ENCODE data around the gene TIMM9.
"Not testable (repeated sequence)": the region's sequence is repeated elsewhere in the genome, so short reads cannot be mapped to it uniquely, and the experiment has no call there.

TIMM9 gene

DNA sequence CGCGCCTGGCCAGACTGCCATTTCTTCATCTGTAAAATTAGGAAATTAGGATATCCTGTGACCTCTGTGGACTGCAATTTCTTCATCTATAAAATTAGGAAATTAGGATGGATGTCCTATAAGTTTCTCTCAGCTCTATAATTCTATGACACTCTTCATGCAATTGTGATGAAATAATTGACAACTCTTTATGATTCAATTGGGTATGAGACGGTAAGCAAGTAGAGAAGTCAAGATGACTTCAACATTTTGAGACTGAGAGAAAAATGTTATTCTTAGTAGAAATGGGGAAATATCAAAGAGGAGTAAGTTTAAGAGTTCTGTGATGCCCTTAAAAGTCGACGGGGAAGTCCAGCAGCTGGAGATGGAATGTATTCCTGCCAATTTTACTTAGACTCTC is 12.1 kb upstream of the TIMM9 start:
- no peaks in the 10 kb centered on the region for H3K4me1 ChIP-seq (ENCODE audit: control insufficient read depth, insufficient read depth, low read length)
- no peaks in the 10 kb centered on the region for H3K9me3 ChIP-seq (replicated peaks; ENCODE audit: low read length)
- peaks cover 31% of the 10 kb centered on the region for H3K36me3 ChIP-seq (ENCODE audit: insufficient read depth, low read length)
- no peak overlapping the region for H3K4me2 ChIP-seq (ENCODE audit: low read length)
- no peak overlapping the region for H3K9ac ChIP-seq (ENCODE audit: low read depth, low read length)
- no peaks in the 10 kb centered on the region for H3K27me3 ChIP-seq (ENCODE audit: control insufficient read depth, insufficient read depth, low read length)
- H3K4me3 ChIP-seq (ENCODE audit: low read length) = no peak overlapping the region

DNA sequence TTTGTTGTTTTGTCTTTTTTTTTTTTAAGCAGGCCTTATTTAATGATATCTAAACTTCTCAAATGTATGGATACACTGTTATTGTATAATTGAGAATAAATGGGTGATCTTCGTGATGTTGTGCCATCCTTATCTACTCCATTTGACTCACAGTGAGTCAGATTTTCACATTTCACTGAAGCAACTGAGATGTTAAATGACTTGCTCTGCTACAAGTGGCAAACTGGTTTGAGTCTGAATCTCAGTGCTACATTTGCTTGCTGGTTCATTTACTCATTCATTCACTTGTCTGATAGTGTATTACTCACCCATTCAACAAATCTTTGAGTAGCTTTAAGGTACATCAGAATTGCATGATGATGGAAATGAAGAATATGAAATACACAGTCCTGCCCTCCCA is 2.8 kb upstream of the TIMM9 start:
- H3K4me3 ChIP-seq (ENCODE audit: low read length) = no peak overlapping the region
- H3K9ac ChIP-seq (ENCODE audit: low read depth, low read length) = no peak overlapping the region
- peak overlapping the region; percentile 83 for H3K4me2 ChIP-seq (ENCODE audit: low read length)
- peaks cover 21% of the 10 kb centered on the region for H3K4me1 ChIP-seq (ENCODE audit: control insufficient read depth, insufficient read depth, low read length)
- no peaks in the 10 kb centered on the region for H3K9me3 ChIP-seq (replicated peaks; ENCODE audit: low read length)
- no peaks in the 10 kb centered on the region for H3K27me3 ChIP-seq (ENCODE audit: control insufficient read depth, insufficient read depth, low read length)
- peaks cover 24% of the 10 kb centered on the region for H3K36me3 ChIP-seq (ENCODE audit: insufficient read depth, low read length)

- peak overlapping the region; percentile 96 for H3K9ac ChIP-seq (ENCODE audit: low read depth, low read length)
- H3K27me3 ChIP-seq (ENCODE audit: control insufficient read depth, insufficient read depth, low read length) = no peaks in the 10 kb centered on the region
- H3K4me2 ChIP-seq (ENCODE audit: low read length) = peak overlapping the region; percentile 83
- peaks cover 21% of the 10 kb centered on the region for H3K4me1 ChIP-seq (ENCODE audit: control insufficient read depth, insufficient read depth, low read length)
- H3K9me3 ChIP-seq (replicated peaks; ENCODE audit: low read length) = no peaks in the 10 kb centered on the region
- H3K4me3 ChIP-seq (ENCODE audit: low read length) = peak overlapping the region; percentile 93
- H3K36me3 ChIP-seq (ENCODE audit: insufficient read depth, low read length) = peaks cover 4% of the 10 kb centered on the region
Measured at GRCh38 chr14:58428118-58428683, 870 bp upstream of the TIMM9 start.

DNA sequence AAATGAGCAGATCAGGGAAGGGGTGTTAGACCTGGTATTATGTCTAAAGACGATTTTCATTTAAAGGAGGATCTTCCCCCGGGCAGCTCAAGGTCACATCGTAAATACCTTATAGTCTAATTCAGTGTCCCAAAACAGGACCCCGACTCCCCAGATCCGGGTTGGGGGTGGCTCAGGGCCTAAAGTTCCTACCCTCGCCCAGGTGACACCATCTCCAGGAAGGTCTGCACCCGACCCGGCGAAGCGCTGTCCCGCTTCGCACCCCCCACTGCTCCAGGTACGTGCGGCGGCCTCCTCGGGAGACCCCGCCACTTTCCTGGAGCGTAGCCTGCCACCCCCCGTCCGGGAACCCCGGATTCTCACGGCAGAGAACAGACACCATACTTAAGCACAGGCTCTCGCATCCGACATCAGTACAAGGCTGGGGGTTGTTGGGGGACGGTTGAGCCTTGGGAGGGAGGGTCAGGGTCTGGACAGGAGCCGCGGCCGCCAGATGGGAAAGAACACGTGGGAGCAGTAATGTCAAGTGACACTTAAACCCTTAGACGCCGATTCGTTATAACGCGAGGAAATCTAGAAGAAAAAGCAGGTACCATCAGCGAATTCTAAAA is 556 bp downstream of the TIMM9 start:
- Histone ChIP-seq H3K36me3 (ENCODE audit: insufficient read depth, low read length) (peaks cover 2% of the 10 kb centered on the region), H3K4me1 (ENCODE audit: control insufficient read depth, insufficient read depth, low read length) (peaks cover 21% of the 10 kb centered on the region), H3K4me2 (ENCODE audit: low read length) (peak overlapping the region; percentile 84), H3K27me3 (ENCODE audit: control insufficient read depth, insufficient read depth, low read length) (no peaks in the 10 kb centered on the region), H3K9me3 (replicated peaks; ENCODE audit: low read length) (no peaks in the 10 kb centered on the region), H3K9ac (ENCODE audit: low read depth, low read length) (peak overlapping the region; percentile 96), H3K4me3 (ENCODE audit: low read length) (peak overlapping the region; percentile 93)

DNA sequence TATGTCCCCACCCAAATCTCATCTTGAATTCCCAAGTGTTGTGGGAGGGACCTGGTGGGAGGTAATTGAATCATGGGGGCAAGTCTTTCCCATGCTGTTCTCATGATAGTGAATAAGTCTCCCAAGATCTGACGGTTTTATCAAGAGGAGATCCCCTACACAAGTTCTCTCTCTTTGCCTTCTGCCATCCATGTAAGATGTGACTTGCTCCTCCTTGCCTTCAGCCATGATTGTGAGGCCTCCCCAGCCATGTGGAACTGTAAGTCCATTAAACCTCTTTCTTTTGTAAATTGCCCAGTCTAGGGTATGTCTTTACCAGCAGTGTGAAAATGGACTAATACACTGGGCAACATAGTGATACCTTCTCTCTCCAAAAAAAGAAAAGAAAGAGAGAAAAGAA is 10.4 kb downstream of the TIMM9 start:
- H3K9ac ChIP-seq (ENCODE audit: low read depth, low read length) = not testable (repeated sequence)
- peaks cover 38% of the 10 kb centered on the region for H3K36me3 ChIP-seq (ENCODE audit: insufficient read depth, low read length)

GRCh38 chr14:58415636-58416547 is 11.4 kb downstream of the TIMM9 start:
- no peak overlapping the region for H3K9ac ChIP-seq (ENCODE audit: low read depth, low read length)
- peaks cover 34% of the 10 kb centered on the region for H3K36me3 ChIP-seq (ENCODE audit: insufficient read depth, low read length)
- H3K4me3 ChIP-seq (ENCODE audit: low read length) = no peak overlapping the region
- H3K9me3 ChIP-seq (replicated peaks; ENCODE audit: low read length) = no peaks in the 10 kb centered on the region
- no peaks in the 10 kb centered on the region for H3K27me3 ChIP-seq (ENCODE audit: control insufficient read depth, insufficient read depth, low read length)
- H3K4me1 ChIP-seq (ENCODE audit: control insufficient read depth, insufficient read depth, low read length) = no peaks in the 10 kb centered on the region
- H3K4me2 ChIP-seq (ENCODE audit: low read length) = no peak overlapping the region

More for the DNA sequence above, 10.4 kb downstream of the TIMM9 start:
- not testable (repeated sequence) for H3K4me1 ChIP-seq (ENCODE audit: control insufficient read depth, insufficient read depth, low read length); H3K9me3 ChIP-seq (replicated peaks; ENCODE audit: low read length); H3K4me2 ChIP-seq (ENCODE audit: low read length); H3K4me3 ChIP-seq (ENCODE audit: low read length); H3K27me3 ChIP-seq (ENCODE audit: control insufficient read depth, insufficient read depth, low read length)

DNA sequence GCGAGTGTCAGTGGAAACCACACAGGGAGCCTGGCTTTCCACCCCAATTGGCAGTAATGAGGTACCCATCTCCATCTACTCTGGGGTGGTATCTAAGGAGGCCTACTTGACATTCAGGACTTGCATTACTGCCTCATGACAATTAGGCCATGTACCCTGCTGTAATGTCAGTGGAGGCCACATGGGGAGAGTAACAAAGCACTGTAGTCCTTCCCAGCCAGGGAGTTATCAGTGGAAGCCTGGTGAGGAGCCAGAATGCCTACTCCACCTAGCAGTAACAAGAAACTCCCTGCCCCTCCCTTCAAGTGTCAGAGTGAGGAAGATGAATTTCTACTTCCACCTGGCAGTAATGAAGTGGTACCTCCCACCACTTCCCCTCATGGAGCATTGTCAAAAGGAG is 12.5 kb downstream of the TIMM9 start:
- H3K36me3 ChIP-seq (ENCODE audit: insufficient read depth, low read length) = peaks cover 41% of the 10 kb centered on the region
- no peaks in the 10 kb centered on the region for H3K9me3 ChIP-seq (replicated peaks; ENCODE audit: low read length)
- no peaks in the 10 kb centered on the region for H3K27me3 ChIP-seq (ENCODE audit: control insufficient read depth, insufficient read depth, low read length)
- H3K4me1 ChIP-seq (ENCODE audit: control insufficient read depth, insufficient read depth, low read length) = no peaks in the 10 kb centered on the region
- H3K4me2 ChIP-seq (ENCODE audit: low read length) = no peak overlapping the region
- H3K9ac ChIP-seq (ENCODE audit: low read depth, low read length) = no peak overlapping the region
- no peak overlapping the region for H3K4me3 ChIP-seq (ENCODE audit: low read length)

DNA sequence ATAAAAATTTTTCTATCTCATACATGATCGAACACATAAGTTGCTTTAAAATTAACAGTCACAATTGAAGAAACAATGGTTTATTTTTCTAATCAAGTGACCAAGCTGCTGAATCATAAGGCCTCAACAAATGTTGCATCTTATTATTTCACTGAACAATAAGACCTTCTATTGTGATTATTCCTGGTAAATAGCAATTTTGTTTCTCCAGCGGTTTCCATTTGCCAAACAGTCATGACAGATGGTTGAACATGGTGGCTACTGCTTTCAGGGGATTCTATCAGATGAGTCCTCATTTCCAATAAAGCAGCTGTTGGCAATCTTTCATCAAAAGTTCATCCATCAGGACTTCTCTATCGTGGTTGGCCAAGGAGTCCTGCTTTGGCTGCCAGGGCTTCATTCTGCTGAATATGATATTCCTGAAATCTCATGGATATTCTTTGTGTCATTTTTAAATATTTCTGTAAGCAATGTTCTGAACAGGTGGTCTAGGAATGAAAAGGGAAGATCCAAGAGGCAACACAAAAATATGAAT is 18.6 kb downstream of the TIMM9 start:
- no peaks in the 10 kb centered on the region for H3K27me3 ChIP-seq (ENCODE audit: control insufficient read depth, insufficient read depth, low read length)
- H3K4me3 ChIP-seq (ENCODE audit: low read length) = no peak overlapping the region
- peaks cover 40% of the 10 kb centered on the region for H3K36me3 ChIP-seq (ENCODE audit: insufficient read depth, low read length)
- no peaks in the 10 kb centered on the region for H3K9me3 ChIP-seq (replicated peaks; ENCODE audit: low read length)
- no peak overlapping the region for H3K4me2 ChIP-seq (ENCODE audit: low read length)
- H3K4me1 ChIP-seq (ENCODE audit: control insufficient read depth, insufficient read depth, low read length) = no peaks in the 10 kb centered on the region
- no peak overlapping the region for H3K9ac ChIP-seq (ENCODE audit: low read depth, low read length)

DNA sequence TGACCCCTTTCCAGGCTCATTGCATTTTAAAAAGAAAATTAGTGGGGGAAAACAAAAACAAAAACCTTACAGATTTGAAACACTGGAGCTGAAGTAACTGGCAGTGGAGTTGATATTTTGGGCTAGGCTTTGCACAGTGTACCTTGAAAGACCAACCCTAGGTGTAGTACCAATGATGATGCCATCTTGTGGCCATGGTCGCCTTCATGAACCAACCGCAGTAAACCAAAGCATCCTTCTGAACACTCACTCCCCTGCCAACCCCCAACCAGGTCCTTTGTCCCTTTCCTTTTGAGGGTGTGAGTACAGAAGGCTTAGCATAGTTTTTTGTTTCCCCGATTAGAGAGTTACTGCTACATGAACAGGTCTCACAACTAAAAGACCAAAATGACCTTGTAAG is 25.7 kb downstream of the TIMM9 start:
- Histone ChIP-seq H3K4me1 (ENCODE audit: control insufficient read depth, insufficient read depth, low read length) (no peaks in the 10 kb centered on the region), H3K9ac (ENCODE audit: low read depth, low read length) (no peak overlapping the region), H3K4me2 (ENCODE audit: low read length) (no peak overlapping the region), H3K36me3 (ENCODE audit: insufficient read depth, low read length) (no peaks in the 10 kb centered on the region), H3K27me3 (ENCODE audit: control insufficient read depth, insufficient read depth, low read length) (no peaks in the 10 kb centered on the region), H3K4me3 (ENCODE audit: low read length) (no peak overlapping the region), H3K9me3 (replicated peaks; ENCODE audit: low read length) (no peaks in the 10 kb centered on the region)

DNA sequence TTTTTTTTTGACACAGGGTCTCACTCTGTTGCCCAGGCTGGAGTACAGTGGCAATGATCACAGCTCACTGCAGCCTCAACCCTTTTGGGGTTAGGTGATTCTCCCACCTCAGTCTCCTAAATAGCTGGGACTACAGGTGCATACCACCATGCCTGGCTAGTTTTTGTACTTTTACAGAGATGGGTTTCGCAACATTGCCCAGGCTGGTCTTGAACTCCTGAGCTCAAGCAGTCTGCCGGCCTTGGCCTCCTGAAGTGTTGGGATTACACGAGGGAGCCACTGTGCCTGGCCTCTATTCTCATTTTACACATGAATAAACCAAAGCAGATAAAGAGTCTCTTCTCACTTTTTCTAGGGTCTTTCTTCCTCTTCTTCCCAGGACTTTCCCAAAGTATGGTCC is 28.4 kb downstream of the TIMM9 start:
- Histone ChIP-seq H3K9me3 (replicated peaks; ENCODE audit: low read length) (no peaks in the 10 kb centered on the region), H3K9ac (ENCODE audit: low read depth, low read length) (no peak overlapping the region), H3K36me3 (ENCODE audit: insufficient read depth, low read length) (no peaks in the 10 kb centered on the region), H3K27me3 (ENCODE audit: control insufficient read depth, insufficient read depth, low read length) (no peaks in the 10 kb centered on the region), H3K4me3 (ENCODE audit: low read length) (no peak overlapping the region), H3K4me1 (ENCODE audit: control insufficient read depth, insufficient read depth, low read length) (peaks cover 10% of the 10 kb centered on the region), H3K4me2 (ENCODE audit: low read length) (no peak overlapping the region)

DNA sequence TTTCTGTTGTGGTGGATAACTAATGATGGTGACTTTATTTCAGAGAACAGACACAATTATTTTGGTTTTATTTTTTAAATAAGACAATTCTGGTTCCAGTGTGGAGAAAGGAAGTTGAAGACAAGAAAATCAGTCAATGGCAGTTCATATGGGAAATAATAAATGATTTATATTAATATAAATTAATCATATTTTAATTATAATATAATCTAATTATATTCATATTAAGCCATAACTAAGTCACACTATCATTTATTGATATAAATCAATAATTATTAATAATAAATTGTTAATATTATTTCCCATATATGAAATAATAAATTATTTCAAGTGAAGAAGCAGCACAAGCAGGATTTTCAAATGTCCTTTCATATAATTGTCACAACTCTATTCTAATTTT is 28.8 kb downstream of the TIMM9 start:
- H3K9ac ChIP-seq (ENCODE audit: low read depth, low read length) = no peak overlapping the region
- H3K36me3 ChIP-seq (ENCODE audit: insufficient read depth, low read length) = no peaks in the 10 kb centered on the region
- no peaks in the 10 kb centered on the region for H3K27me3 ChIP-seq (ENCODE audit: control insufficient read depth, insufficient read depth, low read length)
- no peak overlapping the region for H3K4me3 ChIP-seq (ENCODE audit: low read length)
- no peak overlapping the region for H3K4me2 ChIP-seq (ENCODE audit: low read length)
- H3K9me3 ChIP-seq (replicated peaks; ENCODE audit: low read length) = no peaks in the 10 kb centered on the region
- H3K4me1 ChIP-seq (ENCODE audit: control insufficient read depth, insufficient read depth, low read length) = peaks cover 10% of the 10 kb centered on the region

All from skeletal muscle satellite cell (primary cell).